ENCODE results near the gene NUTM2F.

DNA sequence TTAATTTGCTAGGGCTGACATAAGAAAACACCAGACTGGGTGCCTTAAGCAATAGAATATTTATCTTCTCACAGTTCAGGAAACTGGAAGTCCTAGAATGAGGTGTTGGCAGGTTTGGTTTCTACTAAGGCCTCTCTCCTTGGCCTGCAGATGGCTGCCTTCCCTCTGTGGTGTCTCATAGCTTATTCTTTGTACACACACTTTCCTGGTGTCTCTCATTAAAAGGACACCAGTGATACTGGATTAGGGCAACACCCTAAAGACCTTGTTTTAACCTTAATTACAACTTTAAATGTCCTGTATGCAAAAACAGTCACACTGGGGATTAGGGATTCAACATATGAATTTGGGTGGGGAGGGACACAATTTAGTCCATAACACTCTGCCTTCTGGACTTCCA lies 25.1 kb downstream of the NUTM2F start:
- TF ChIP-seq, protein P1, sequence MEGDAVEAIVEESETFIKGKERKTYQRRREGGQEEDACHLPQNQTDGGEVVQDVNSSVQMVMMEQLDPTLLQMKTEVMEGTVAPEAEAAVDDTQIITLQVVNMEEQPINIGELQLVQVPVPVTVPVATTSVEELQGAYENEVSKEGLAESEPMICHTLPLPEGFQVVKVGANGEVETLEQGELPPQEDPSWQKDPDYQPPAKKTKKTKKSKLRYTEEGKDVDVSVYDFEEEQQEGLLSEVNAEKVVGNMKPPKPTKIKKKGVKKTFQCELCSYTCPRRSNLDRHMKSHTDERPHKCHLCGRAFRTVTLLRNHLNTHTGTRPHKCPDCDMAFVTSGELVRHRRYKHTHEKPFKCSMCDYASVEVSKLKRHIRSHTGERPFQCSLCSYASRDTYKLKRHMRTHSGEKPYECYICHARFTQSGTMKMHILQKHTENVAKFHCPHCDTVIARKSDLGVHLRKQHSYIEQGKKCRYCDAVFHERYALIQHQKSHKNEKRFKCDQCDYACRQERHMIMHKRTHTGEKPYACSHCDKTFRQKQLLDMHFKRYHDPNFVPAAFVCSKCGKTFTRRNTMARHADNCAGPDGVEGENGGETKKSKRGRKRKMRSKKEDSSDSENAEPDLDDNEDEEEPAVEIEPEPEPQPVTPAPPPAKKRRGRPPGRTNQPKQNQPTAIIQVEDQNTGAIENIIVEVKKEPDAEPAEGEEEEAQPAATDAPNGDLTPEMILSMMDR (IDR thresholded peaks at IDR 0.05), result no peak
- TF ChIP-seq POLR2A (IDR thresholded peaks at IDR 0.05), result no peak
